GM12875 (cell line): ENCODE results near the gene GPR87.

Experiments used
- H3K4me3 ChIP-seq: one replicate; pipeline ENCODE4 v1.5.1; 2011; ENCODE audit warnings: low read depth, low read length, control low read depth
- TF ChIP-seq, protein P1 (sequence below): IDR thresholded peaks from 2 replicates; pipeline ENCODE4 v1.5.1; 2011; ENCODE audit warnings: low read depth, mild to moderate bottlenecking, control low read depth, inconsistent platforms, low read length, moderate library complexity, borderline replicate concordance; ENCODE audit not compliant: insufficient read depth

GPR87 gene

DNA sequence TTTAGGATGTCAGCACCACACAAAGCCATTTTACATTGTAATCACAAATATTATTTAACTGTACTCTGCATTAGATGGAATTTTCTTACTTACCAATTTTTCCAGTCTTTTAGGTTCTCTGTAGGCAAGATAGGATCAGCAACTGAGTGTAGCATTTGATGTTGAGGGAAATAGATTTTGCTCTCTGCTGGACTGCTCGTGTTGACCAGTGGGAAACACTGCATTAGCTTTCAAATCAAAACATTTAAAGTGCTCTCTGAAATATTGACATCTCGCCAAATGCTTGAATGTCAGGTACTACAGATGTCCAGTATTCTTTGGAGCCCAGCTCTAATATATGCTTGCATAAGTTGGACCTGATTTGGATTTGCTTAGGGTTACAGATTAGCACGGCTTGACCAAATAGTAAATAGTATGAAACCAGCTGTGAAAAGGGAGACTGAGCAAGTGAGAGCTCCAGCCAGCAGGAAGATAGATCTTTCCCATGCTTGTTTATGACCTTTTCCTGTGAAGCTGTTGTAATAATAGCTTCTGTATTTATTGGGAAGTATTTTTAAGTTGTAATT lies 67.8 kb downstream of the GPR87 start:
- TF ChIP-seq, protein P1, sequence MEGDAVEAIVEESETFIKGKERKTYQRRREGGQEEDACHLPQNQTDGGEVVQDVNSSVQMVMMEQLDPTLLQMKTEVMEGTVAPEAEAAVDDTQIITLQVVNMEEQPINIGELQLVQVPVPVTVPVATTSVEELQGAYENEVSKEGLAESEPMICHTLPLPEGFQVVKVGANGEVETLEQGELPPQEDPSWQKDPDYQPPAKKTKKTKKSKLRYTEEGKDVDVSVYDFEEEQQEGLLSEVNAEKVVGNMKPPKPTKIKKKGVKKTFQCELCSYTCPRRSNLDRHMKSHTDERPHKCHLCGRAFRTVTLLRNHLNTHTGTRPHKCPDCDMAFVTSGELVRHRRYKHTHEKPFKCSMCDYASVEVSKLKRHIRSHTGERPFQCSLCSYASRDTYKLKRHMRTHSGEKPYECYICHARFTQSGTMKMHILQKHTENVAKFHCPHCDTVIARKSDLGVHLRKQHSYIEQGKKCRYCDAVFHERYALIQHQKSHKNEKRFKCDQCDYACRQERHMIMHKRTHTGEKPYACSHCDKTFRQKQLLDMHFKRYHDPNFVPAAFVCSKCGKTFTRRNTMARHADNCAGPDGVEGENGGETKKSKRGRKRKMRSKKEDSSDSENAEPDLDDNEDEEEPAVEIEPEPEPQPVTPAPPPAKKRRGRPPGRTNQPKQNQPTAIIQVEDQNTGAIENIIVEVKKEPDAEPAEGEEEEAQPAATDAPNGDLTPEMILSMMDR: no peak
- no peak overlapping the region for H3K4me3 ChIP-seq
